ENCODE data around the gene MRM2.

Gene MRM2

GRCh38 chr7:2198760-2199159 lies 43.2 kb downstream of the MRM2 start:
- Histone ChIP-seq H3K18ac (ENCODE audit: low read length) (no peak overlapping the region), H3K27me3 (ENCODE audit: insufficient read depth, low read length) (no peaks in the 10 kb centered on the region), H2BK120ac (ENCODE audit: insufficient read depth, low read length, poor library complexity) (no peak overlapping the region), H4K12ac (ENCODE audit: low read depth, low read length) (no peak overlapping the region), H2BK5ac (ENCODE audit: low read depth, low read length, poor library complexity) (no peak overlapping the region), H3K27ac (ENCODE audit: low read depth, low read length) (no peak overlapping the region), H3K23ac (ENCODE audit: low read length) (no peak overlapping the region), H3K4ac (ENCODE audit: low read depth, low read length) (no peak overlapping the region), H4K8ac (ENCODE audit: low read depth, low read length) (no peak overlapping the region), H2AFZ (ENCODE audit: insufficient read depth, low read length, poor library complexity) (no peak overlapping the region), H3K4me1 (ENCODE audit: control insufficient read depth in 1 of 2, insufficient read depth in 2 of 2, low read length in 2 of 2) (peaks cover 8 to 12% of the 10 kb centered on the region in 2 experiments), H2AK5ac (ENCODE audit: low read length) (no peak overlapping the region), H3K79me2 (ENCODE audit: control insufficient read depth, insufficient read depth, low read length, poor library complexity) (no peaks in the 10 kb centered on the region), H3K4me3 (ENCODE audit: low read depth, low read length) (no peak overlapping the region), H3K36me3 (ENCODE audit: control insufficient read depth in 1 of 2, insufficient read depth in 2 of 2, low read length in 2 of 2) (peaks cover 45 to 50% of the 10 kb centered on the region in 2 experiments), H2BK12ac (ENCODE audit: low read length) (no peak overlapping the region), H3K9me3 (ENCODE audit: insufficient read depth, low read depth, low read length) (peaks cover 4% of the 10 kb centered on the region), H3K14ac (ENCODE audit: low read length) (no peak overlapping the region), H4K91ac (ENCODE audit: low read depth, low read length) (no peak overlapping the region), H3K79me1 (ENCODE audit: low read length) (no peaks in the 10 kb centered on the region), H3K4me2 (ENCODE audit: low read length) (no peak overlapping the region), H3K9ac (ENCODE audit: low read length) (no peak overlapping the region)
- DNase-seq: no peak
- no CpG with 5 or more reads among the region's 10 CpGs for WGBS (ENCODE audit: extremely low coverage, insufficient coverage, insufficient read length)

- Histone ChIP-seq H3K23ac (ENCODE audit: low read length) (no peak overlapping the region), H3K4ac (ENCODE audit: low read depth, low read length) (no peak overlapping the region), H4K8ac (ENCODE audit: low read depth, low read length) (no peak overlapping the region), H2AFZ (ENCODE audit: insufficient read depth, low read length, poor library complexity) (no peak overlapping the region), H4K12ac (ENCODE audit: low read depth, low read length) (no peak overlapping the region), H3K27me3 (ENCODE audit: insufficient read depth, low read length) (no peaks in the 10 kb centered on the region), H3K18ac (ENCODE audit: low read length) (no peak overlapping the region), H2AK5ac (ENCODE audit: low read length) (no peak overlapping the region), H2BK5ac (ENCODE audit: low read depth, low read length, poor library complexity) (no peak overlapping the region), H3K79me1 (ENCODE audit: low read length) (no peaks in the 10 kb centered on the region), H3K79me2 (ENCODE audit: control insufficient read depth, insufficient read depth, low read length, poor library complexity) (no peaks in the 10 kb centered on the region), H4K91ac (ENCODE audit: low read depth, low read length) (no peak overlapping the region), H3K4me1 (ENCODE audit: control insufficient read depth in 1 of 2, insufficient read depth in 2 of 2, low read length in 2 of 2) (peaks cover 3 to 7% of the 10 kb centered on the region in 2 experiments), H3K36me3 (ENCODE audit: control insufficient read depth in 1 of 2, insufficient read depth in 2 of 2, low read length in 2 of 2) (peaks cover 49 to 52% of the 10 kb centered on the region in 2 experiments), H3K14ac (ENCODE audit: low read length) (no peak overlapping the region), H3K27ac (ENCODE audit: low read depth, low read length) (no peak overlapping the region), H3K9ac (ENCODE audit: low read length) (no peak overlapping the region), H3K4me2 (ENCODE audit: low read length) (no peak overlapping the region), H2BK120ac (ENCODE audit: insufficient read depth, low read length, poor library complexity) (no peak overlapping the region), H3K9me3 (ENCODE audit: insufficient read depth, low read depth, low read length) (peaks cover 4% of the 10 kb centered on the region), H3K4me3 (ENCODE audit: low read depth, low read length) (no peak overlapping the region), H2BK12ac (ENCODE audit: low read length) (no peak overlapping the region)
- no peak for DNase-seq
- WGBS (ENCODE audit: extremely low coverage, insufficient coverage, insufficient read length): no CpG with 5 or more reads among the region's 15 CpGs
Measured at GRCh38 chr7:2198206-2198605, 43.8 kb downstream of the MRM2 start.

- H2BK120ac ChIP-seq (ENCODE audit: insufficient read depth, low read length, poor library complexity): no peak overlapping the region
- H3K27me3 ChIP-seq (ENCODE audit: insufficient read depth, low read length): no peaks in the 10 kb centered on the region
- no peak overlapping the region for H2BK12ac ChIP-seq (ENCODE audit: low read length)
- no peak overlapping the region for H4K91ac ChIP-seq (ENCODE audit: low read depth, low read length)
- DNase-seq: no peak
- H4K12ac ChIP-seq (ENCODE audit: low read depth, low read length): no peak overlapping the region
- H3K36me3 ChIP-seq (ENCODE audit: control insufficient read depth in 1 of 2, insufficient read depth in 2 of 2, low read length in 2 of 2): peaks cover 49 to 52% of the 10 kb centered on the region in 2 experiments
- no peak overlapping the region for H3K9ac ChIP-seq (ENCODE audit: low read length)
- no peak overlapping the region for H3K27ac ChIP-seq (ENCODE audit: low read depth, low read length)
- peaks cover 4% of the 10 kb centered on the region for H3K9me3 ChIP-seq (ENCODE audit: insufficient read depth, low read depth, low read length)
- no peak overlapping the region for H3K14ac ChIP-seq (ENCODE audit: low read length)
- H3K79me2 ChIP-seq (ENCODE audit: control insufficient read depth, insufficient read depth, low read length, poor library complexity): no peaks in the 10 kb centered on the region
- no peak overlapping the region for H2AK5ac ChIP-seq (ENCODE audit: low read length)
- no peak overlapping the region for H3K18ac ChIP-seq (ENCODE audit: low read length)
- peak overlapping the region; percentile 27 for H3K4me3 ChIP-seq (ENCODE audit: low read depth, low read length)
- no peaks in the 10 kb centered on the region for H3K79me1 ChIP-seq (ENCODE audit: low read length)
- H3K23ac ChIP-seq (ENCODE audit: low read length): no peak overlapping the region
- H4K8ac ChIP-seq (ENCODE audit: low read depth, low read length): no peak overlapping the region
- no peak overlapping the region for H3K4ac ChIP-seq (ENCODE audit: low read depth, low read length)
- peaks cover 0 to 2% of the 10 kb centered on the region in 2 experiments for H3K4me1 ChIP-seq (ENCODE audit: control insufficient read depth in 1 of 2, insufficient read depth in 2 of 2, low read length in 2 of 2)
- no CpG with 5 or more reads among the region's 21 CpGs for WGBS (ENCODE audit: extremely low coverage, insufficient coverage, insufficient read length)
- H3K4me2 ChIP-seq (ENCODE audit: low read length): no peak overlapping the region
- no peak overlapping the region for H2BK5ac ChIP-seq (ENCODE audit: low read depth, low read length, poor library complexity)
- H2AFZ ChIP-seq (ENCODE audit: insufficient read depth, low read length, poor library complexity): no peak overlapping the region
Measured at GRCh38 chr7:2197436-2198155, 44.4 kb downstream of the MRM2 start.

GRCh38 chr7:2196381-2197378 lies 45.3 kb downstream of the MRM2 start:
- no peaks in the 10 kb centered on the region for H3K79me2 ChIP-seq (ENCODE audit: control insufficient read depth, insufficient read depth, low read length, poor library complexity)
- no peak overlapping the region for H3K9ac ChIP-seq (ENCODE audit: low read length)
- no peak overlapping the region for H2AK5ac ChIP-seq (ENCODE audit: low read length)
- no peak overlapping the region for H3K4me3 ChIP-seq (ENCODE audit: low read depth, low read length)
- WGBS (ENCODE audit: extremely low coverage, insufficient coverage, insufficient read length): no CpG with 5 or more reads among the region's 32 CpGs
- no peaks in the 10 kb centered on the region for H3K27me3 ChIP-seq (ENCODE audit: insufficient read depth, low read length)
- H3K27ac ChIP-seq (ENCODE audit: low read depth, low read length): no peak overlapping the region
- no peak overlapping the region for H4K12ac ChIP-seq (ENCODE audit: low read depth, low read length)
- H3K9me3 ChIP-seq (ENCODE audit: insufficient read depth, low read depth, low read length): peaks cover 4% of the 10 kb centered on the region
- H2BK12ac ChIP-seq (ENCODE audit: low read length): no peak overlapping the region
- no peak overlapping the region for H3K4me2 ChIP-seq (ENCODE audit: low read length)
- no peak overlapping the region for H3K4ac ChIP-seq (ENCODE audit: low read depth, low read length)
- no peak overlapping the region for H2BK5ac ChIP-seq (ENCODE audit: low read depth, low read length, poor library complexity)
- no peak overlapping the region for H2BK120ac ChIP-seq (ENCODE audit: insufficient read depth, low read length, poor library complexity)
- no peak overlapping the region for H3K18ac ChIP-seq (ENCODE audit: low read length)
- H3K79me1 ChIP-seq (ENCODE audit: low read length): no peaks in the 10 kb centered on the region
- H4K8ac ChIP-seq (ENCODE audit: low read depth, low read length): no peak overlapping the region
- H3K36me3 ChIP-seq (ENCODE audit: control insufficient read depth in 1 of 2, insufficient read depth in 2 of 2, low read length in 2 of 2): peaks cover 48 to 51% of the 10 kb centered on the region in 2 experiments
- H3K14ac ChIP-seq (ENCODE audit: low read length): no peak overlapping the region
- no peaks in the 10 kb centered on the region for H3K4me1 ChIP-seq (ENCODE audit: control insufficient read depth in 1 of 2, insufficient read depth in 2 of 2, low read length in 2 of 2)
- no peak overlapping the region for H4K91ac ChIP-seq (ENCODE audit: low read depth, low read length)
- no peak overlapping the region for H2AFZ ChIP-seq (ENCODE audit: insufficient read depth, low read length, poor library complexity)
- DNase-seq: no peak
- H3K23ac ChIP-seq (ENCODE audit: low read length): no peak overlapping the region
